CD4-positive, alpha-beta T cell (primary cell): ENCODE results near the gene TSPAN18. TPM values are rescaled to one million over a fixed set of nuclear protein-coding genes. Genes with fewer than 3 reads are reported as not detected.

Source experiments
- ATAC-seq: fragments of 200-7000 bp; cut with Tn5 transposase; one replicate; pipeline ENCODE4 v1.10.0; 2022; ENCODE audit warnings: mild to moderate bottlenecking; ENCODE audit not compliant: poor library complexity
- CTCF ChIA-PET: fragments of 350-600 bp; sonication (Branson Sonifier 250); formaldehyde crosslinking; loops from one replicate; lab custom pipeline; 2021; ENCODE audit warnings: antibody characterized with exemption, inconsistent platforms; lab: Charles Lee
- POLR2A ChIA-PET: fragments of 350-600 bp; sonication (Branson Sonifier 250); formaldehyde crosslinking; loops from one replicate; lab custom pipeline; 2021; ENCODE audit warnings: antibody characterized with exemption, inconsistent platforms; lab: Charles Lee
- DNase-seq, 14 experiments: peaks; one replicate each; pipeline ENCODE4 v3.0.0-alpha.2; 2013 to 2020; ENCODE audit warnings: mixed read lengths in 2 of 14
- H3K27ac ChIP-seq, 2 donors: one replicate each; pipeline versions ENCODE4 v1.5.1 to v1.7.0; 2013; ENCODE audit warnings: low read length in 2 of 2, low read depth in 1 of 2, mild to moderate bottlenecking in 1 of 2
- H3K27me3 ChIP-seq, 2 experiments: 1 replicate in 1 of 2; 2 replicates in 1 of 2; pipeline versions ENCODE4 v1.6.1 to v1.7.0; 2013; ENCODE audit warnings: low read length in 2 of 2, control low read depth in 1 of 2, mild to moderate bottlenecking in 1 of 2, moderate library complexity in 1 of 2; ENCODE audit not compliant: insufficient read depth in 2 of 2, control insufficient read depth in 1 of 2
- H3K36me3 ChIP-seq: one replicate; pipeline ENCODE4 v1.6.1; 2013; ENCODE audit warnings: low read length, control low read depth; ENCODE audit not compliant: insufficient read depth
- H3K4me1 ChIP-seq: one replicate; pipeline ENCODE4 v1.6.1; 2013; ENCODE audit warnings: low read length, control low read depth; ENCODE audit not compliant: insufficient read depth
- H3K4me3 ChIP-seq: one replicate; pipeline ENCODE4 v1.5.1; 2013; ENCODE audit warnings: mild to moderate bottlenecking, low read length, moderate library complexity
- H3K9me3 ChIP-seq, 2 experiments: 1 replicate in 1 of 2; 2 replicates in 1 of 2; pipeline versions ENCODE4 v1.6.1 to v1.7.0; 2013; ENCODE audit warnings: low read length in 2 of 2, mild to moderate bottlenecking in 2 of 2, control low read depth in 1 of 2, moderate library complexity in 1 of 2; ENCODE audit not compliant: control insufficient read depth in 1 of 2, insufficient read depth in 1 of 2
- H3K27ac Mint-ChIP-seq: one replicate; pipeline ENCODE4 v1.8.0; 2020; ENCODE audit warnings: mixed read lengths
- H3K27me3 Mint-ChIP-seq: one replicate; pipeline ENCODE4 v1.8.0; 2021; ENCODE audit warnings: mixed read lengths
- H3K36me3 Mint-ChIP-seq: one replicate; pipeline ENCODE4 v1.8.0; 2021; ENCODE audit warnings: low read depth, mixed read lengths
- H3K4me1 Mint-ChIP-seq: one replicate; pipeline ENCODE4 v1.8.0; 2021; ENCODE audit warnings: low read depth, mixed read lengths
- H3K4me3 Mint-ChIP-seq: one replicate; pipeline ENCODE4 v1.8.0; 2020; ENCODE audit warnings: mild to moderate bottlenecking, mixed read lengths
- H3K9me3 Mint-ChIP-seq: one replicate; pipeline ENCODE4 v1.8.0; 2020; ENCODE audit warnings: mixed read lengths
- CTCF ChIP-seq: fragments of 200-600 bp; IDR thresholded peaks from one replicate; pipeline ENCODE4 v1.8.0; 2022; ENCODE audit warnings: antibody characterized with exemption, mild to moderate bottlenecking
- intact Hi-C, 2 experiments: fragments of 100-400 bp; cut with DNase I in 1 of 2; cut with micrococcal nuclease in 1 of 2; formaldehyde crosslinking; loops; one replicate each; pipeline versions ENCODE4 v1.15.1 to v1.9.0; 2023 to 2025; cut with DNase I, micrococcal nuclease
- total RNA-seq, 174 experiments: library from RNA in 2 of 174; stranded (reverse) in 2 of 174; gene quantifications; one replicate each; pipeline ENCODE4 v1.2.3 and lab custom pipeline; 2021 to 2026

Gene TSPAN18
- total RNA-seq, 2 experiments from 2014 or later, result 23.0 to 25.3 TPM

DNA sequence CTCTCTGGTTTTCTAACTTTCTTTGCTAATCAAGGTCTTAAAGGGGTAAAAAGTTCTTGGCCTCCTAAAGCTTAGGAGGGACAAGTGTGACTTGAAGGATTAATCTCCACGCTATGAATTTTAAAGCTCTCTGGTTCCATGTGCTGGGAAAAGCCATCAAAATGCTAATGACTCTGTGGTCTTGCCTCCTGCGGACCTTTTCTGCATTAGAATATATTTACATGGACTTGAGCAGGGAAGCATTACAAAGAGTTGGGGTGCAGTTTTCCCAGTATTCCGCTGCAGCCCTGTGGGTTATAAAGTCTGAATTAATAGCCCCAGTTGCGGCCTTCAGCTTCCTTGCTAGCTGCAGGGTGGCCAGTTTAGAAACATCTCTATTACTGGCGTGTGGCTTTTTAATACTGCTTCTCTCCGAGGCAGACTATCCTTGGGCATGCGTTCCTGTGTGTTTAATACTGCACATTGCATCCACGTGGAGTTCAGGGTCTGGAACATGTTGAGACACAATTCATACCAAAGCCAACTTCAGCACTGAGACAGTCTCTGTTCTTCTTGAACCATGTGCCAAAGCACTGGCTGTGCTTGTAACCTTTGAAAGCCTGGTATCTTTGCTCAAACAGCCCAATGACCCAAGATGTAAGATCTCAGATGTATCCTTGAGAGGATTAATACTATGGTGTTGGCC is 27.3 kb downstream of the TSPAN18 start:
- Mint-ChIP-seq H3K36me3 (no peaks in the 10 kb centered on the region), H3K4me1 (peaks cover 2% of the 10 kb centered on the region), H3K27me3 (no peaks in the 10 kb centered on the region), H3K9me3 (peaks cover 6% of the 10 kb centered on the region), H3K27ac (no peak overlapping the region), H3K4me3 (no peak overlapping the region)
- H3K36me3 ChIP-seq, result peaks cover 4% of the 10 kb centered on the region
- ATAC-seq (no peak), DNase-seq (no peak)
- POLR2A ChIA-PET, result no interaction called here
- H3K27ac ChIP-seq, result no peak overlapping the region
- intact Hi-C loops, result no loop called here
- peaks cover 7% of the 10 kb centered on the region for H3K4me1 ChIP-seq
- H3K4me3 ChIP-seq, result no peak overlapping the region
- no peaks in the 10 kb centered on the region for H3K27me3 ChIP-seq
- TF ChIP-seq CTCF, result no peak
- CTCF ChIA-PET, result no interaction called here
- H3K9me3 ChIP-seq, result peaks cover 5 to 6% of the 10 kb centered on the region in 2 experiments

DNA sequence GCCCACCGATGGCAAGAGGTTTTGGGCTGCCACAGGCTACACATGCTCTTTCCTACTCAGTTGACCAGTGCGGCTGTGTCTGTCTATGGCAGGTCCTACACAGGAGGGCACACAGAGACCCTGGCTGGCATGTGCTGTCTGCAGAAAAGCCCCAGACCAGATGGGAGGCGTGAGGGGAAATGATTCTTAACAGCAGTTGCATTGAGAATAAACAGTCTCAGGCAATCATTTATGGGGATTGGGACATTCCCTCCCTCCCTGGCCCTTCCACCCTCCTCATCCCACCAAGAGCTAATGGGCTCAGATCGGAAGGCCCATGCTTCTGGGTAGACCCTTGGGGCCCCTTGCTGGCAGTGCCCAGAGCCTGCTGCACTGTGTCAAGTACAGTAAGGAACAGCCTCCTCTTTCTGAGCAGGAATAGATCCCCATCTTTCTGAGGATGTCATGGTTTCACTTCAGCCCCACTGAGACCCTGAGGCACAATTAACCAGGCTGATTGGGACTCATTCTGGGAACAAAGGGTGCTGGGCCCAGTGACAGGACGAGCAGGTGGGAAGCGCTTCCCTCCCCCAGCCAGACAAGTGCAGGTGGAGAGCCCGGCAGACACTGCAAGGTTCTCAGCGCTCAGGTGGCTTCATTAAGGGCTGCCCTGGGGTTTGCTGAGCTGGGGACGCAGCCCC is 28.3 kb downstream of the TSPAN18 start:
- peaks cover 5% of the 10 kb centered on the region for H3K4me1 ChIP-seq
- H3K9me3 ChIP-seq, result peaks cover 5 to 6% of the 10 kb centered on the region in 2 experiments
- ChIA-PET POLR2A (no interaction called here), CTCF (no interaction called here)
- DNase-seq, result no peak
- H3K4me3 Mint-ChIP-seq, result no peak overlapping the region
- peaks cover 7% of the 10 kb centered on the region for H3K36me3 Mint-ChIP-seq
- H3K4me1 Mint-ChIP-seq, result no peaks in the 10 kb centered on the region
- no peaks in the 10 kb centered on the region for H3K27me3 Mint-ChIP-seq
- no peak overlapping the region for H3K4me3 ChIP-seq
- TF ChIP-seq CTCF, result no peak
- no peak overlapping the region for H3K27ac ChIP-seq
- H3K27ac Mint-ChIP-seq, result no peak overlapping the region
- H3K9me3 Mint-ChIP-seq, result peaks cover 6% of the 10 kb centered on the region
- ATAC-seq, result no peak
- intact Hi-C loops, result no loop called here
- H3K27me3 ChIP-seq, result no peaks in the 10 kb centered on the region
- peaks cover 4% of the 10 kb centered on the region for H3K36me3 ChIP-seq

DNA sequence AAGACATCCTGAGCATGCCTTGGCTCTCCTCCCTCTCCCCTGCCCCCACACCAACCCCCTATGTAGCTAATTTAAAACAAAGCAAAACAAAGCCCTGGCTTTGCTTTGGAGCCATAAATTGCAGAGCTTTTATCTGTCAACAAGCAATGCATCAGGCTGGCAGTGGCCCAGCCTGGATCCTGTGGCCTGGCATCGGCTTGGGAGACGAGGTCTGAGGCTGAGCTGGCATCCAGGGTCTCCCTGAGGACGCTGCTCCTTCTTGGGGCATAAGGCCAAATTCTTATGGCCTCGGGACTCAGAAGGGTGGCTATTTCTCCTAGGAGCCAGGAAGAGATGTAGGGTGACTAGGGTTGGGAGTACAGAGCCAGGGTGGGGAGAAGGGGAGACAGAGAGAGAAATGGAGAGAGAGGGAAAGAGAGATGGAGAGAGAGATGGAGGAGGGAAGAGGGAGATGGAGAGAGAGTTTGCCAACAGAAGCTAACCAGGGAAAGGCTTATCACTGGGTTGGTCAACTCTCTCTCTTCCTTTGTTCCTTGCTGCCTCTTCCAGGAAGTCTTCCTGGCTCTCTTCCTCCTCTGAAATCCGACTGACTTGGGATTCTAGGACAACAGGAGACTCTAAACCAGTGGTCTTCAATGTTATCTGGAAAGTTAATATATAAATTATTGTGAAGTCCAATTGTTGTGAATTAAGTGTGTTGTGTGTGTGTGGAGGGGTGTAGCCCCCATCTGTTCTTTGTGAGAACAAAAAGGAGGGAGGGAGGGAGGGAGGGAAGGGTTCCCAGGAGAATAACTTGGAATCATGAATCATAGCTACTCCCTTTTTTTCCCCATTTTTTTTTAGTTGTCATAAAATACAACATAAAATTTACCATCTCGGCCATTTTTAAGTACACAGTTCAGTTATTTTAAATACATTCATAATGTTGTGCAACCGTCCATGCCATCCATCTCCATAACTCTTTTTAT is 29.1 kb downstream of the TSPAN18 start:
- H3K27ac Mint-ChIP-seq, result no peak overlapping the region
- DNase-seq (no peak), ATAC-seq (no peak)
- no peaks in the 10 kb centered on the region for H3K27me3 ChIP-seq
- TF ChIP-seq CTCF, result no peak
- no peak overlapping the region for H3K4me3 Mint-ChIP-seq
- no peaks in the 10 kb centered on the region for H3K4me1 Mint-ChIP-seq
- no peaks in the 10 kb centered on the region for H3K27me3 Mint-ChIP-seq
- intact Hi-C loops, result no loop called here
- ChIA-PET CTCF (no interaction called here), POLR2A (no interaction called here)
- no peak overlapping the region for H3K4me3 ChIP-seq
- peaks cover 7% of the 10 kb centered on the region for H3K36me3 Mint-ChIP-seq
- peaks cover under 1% of the 10 kb centered on the region for H3K36me3 ChIP-seq
- H3K4me1 ChIP-seq, result peaks cover 5% of the 10 kb centered on the region
- peaks cover 6% of the 10 kb centered on the region for H3K9me3 Mint-ChIP-seq
- no peak overlapping the region for H3K27ac ChIP-seq
- H3K9me3 ChIP-seq, result peaks cover 5 to 6% of the 10 kb centered on the region in 2 experiments
